Neural cell (in vitro differentiated cells): ENCODE results near the gene FAM118A.

ENCODE experiments used
- CTCF ChIP-seq: fragments of 450-650 bp; IDR thresholded peaks from 2 replicates; pipeline ENCODE4 v1.5.1; 2014; ENCODE audit warnings: antibody characterized with exemption, mild to moderate bottlenecking, moderate library complexity; ENCODE audit not compliant: poor library complexity, severe bottlenecking
- EP300 ChIP-seq: fragments of 450-650 bp; conservative IDR thresholded peaks from 2 replicates; pipeline ENCODE4 v1.6.1; 2014; ENCODE audit warnings: antibody characterized with exemption, mild to moderate bottlenecking, moderate library complexity; ENCODE audit not compliant: poor library complexity, severe bottlenecking
- POLR2AphosphoS5 ChIP-seq: IDR thresholded peaks from 2 replicates; pipeline ENCODE4 v1.6.1; 2012
- RAD21 ChIP-seq: fragments of 450-650 bp; conservative IDR thresholded peaks from 2 replicates; pipeline ENCODE4 v1.6.1; 2014; ENCODE audit warnings: antibody characterized with exemption, mild to moderate bottlenecking, moderate library complexity
- REST ChIP-seq: IDR thresholded peaks from 2 replicates; pipeline ENCODE4 v1.6.1; 2012; ENCODE audit warnings: borderline replicate concordance
- TAF1 ChIP-seq: IDR thresholded peaks from 2 replicates; pipeline ENCODE4 v1.6.1; 2012; ENCODE audit warnings: low read depth

GRCh38 chr22:45304971-45305370, 4.8 kb upstream of the FAM118A start:
- no peak for TF ChIP-seq CTCF
- no peak for TF ChIP-seq TAF1
- TF ChIP-seq RAD21 = no peak
- no peak for TF ChIP-seq EP300
- no peak for TF ChIP-seq REST
- no peak for TF ChIP-seq POLR2AphosphoS5
